ENCODE data around the gene CCT7. TPM values are rescaled to one million over a fixed set of nuclear protein-coding genes. Genes with fewer than 3 reads are reported as not detected.

Gene CCT7
- total RNA-seq, 3 donors from 2014 or later, result 180 to 223 (median 187) TPM

DNA sequence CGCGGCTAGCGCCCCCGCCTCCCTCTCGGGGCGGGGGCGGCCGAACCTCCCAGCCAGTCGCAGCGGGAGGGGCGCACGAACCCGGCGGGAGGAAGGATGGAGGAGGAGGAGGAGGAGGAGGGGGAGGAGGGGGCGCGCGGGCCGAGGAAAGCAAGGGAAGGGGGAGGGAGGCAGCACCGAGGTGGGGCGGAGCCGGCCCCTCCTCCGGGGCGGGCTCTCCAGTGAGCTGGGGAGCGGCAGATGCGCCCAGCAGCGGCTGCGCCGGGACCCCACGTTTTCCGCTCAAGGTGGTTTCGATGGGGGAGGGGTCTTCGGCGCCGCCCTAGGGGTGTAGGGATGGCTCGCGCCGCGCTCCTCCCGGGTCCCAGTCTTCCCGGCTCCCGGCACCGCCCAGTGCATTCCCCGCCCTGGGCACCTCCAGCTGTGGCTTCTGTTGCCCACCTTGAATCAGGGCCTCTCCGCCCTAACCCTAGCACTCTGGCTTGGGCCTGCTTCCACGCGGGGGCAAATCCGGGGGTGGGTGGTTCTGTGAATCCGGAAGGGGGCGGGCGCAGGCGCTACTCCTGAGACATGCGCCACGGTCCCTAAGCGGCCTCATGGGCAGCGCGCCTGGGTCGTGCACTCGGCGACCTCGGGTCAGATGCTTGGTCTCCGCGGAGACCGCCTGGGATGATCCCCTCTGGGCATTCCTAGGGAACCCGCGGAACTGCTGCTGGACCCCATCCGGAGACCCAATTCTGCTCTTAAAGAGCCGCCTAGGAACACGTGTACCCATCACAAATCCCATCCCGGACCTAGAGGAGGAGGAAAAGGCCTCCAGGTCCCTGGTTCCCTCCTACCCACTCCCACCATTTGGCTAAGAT lies 50.4 kb downstream of the CCT7 start, which contains the start of gene FBXO41:
FBXO41 (minus strand) TSS at position 183 of the 863 bp plus-strand sequence. CDS start 14,848 bp downstream, outside the sequence.
- H3K27me3 ChIP-seq, result no peaks in the 10 kb centered on the region
- no peaks in the 10 kb centered on the region for H3K36me3 ChIP-seq
- no peak for DNase-seq (ENCODE audit: low spot score in 2 of 2)
- no peaks in the 10 kb centered on the region for H3K9me3 ChIP-seq
- no peaks in the 10 kb centered on the region for H3K4me1 ChIP-seq
- peak within 1 kb of the TSS; percentile 53 to 85 (median 74) for H3K4me3 ChIP-seq
- H3K27ac ChIP-seq, result no peak within 1 kb of the TSS
- intact Hi-C loops (cut with DNase I; ENCODE audit: low total_unique reads), result no loop called here
- no peak for TF ChIP-seq POLR2AphosphoS5 (IDR thresholded peaks at IDR 0.05)
- no peak for TF ChIP-seq POLR2A (IDR thresholded peaks at IDR 0.05)
- TF ChIP-seq, protein P1, sequence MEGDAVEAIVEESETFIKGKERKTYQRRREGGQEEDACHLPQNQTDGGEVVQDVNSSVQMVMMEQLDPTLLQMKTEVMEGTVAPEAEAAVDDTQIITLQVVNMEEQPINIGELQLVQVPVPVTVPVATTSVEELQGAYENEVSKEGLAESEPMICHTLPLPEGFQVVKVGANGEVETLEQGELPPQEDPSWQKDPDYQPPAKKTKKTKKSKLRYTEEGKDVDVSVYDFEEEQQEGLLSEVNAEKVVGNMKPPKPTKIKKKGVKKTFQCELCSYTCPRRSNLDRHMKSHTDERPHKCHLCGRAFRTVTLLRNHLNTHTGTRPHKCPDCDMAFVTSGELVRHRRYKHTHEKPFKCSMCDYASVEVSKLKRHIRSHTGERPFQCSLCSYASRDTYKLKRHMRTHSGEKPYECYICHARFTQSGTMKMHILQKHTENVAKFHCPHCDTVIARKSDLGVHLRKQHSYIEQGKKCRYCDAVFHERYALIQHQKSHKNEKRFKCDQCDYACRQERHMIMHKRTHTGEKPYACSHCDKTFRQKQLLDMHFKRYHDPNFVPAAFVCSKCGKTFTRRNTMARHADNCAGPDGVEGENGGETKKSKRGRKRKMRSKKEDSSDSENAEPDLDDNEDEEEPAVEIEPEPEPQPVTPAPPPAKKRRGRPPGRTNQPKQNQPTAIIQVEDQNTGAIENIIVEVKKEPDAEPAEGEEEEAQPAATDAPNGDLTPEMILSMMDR (IDR thresholded peaks at IDR 0.05), result no peak

DNA sequence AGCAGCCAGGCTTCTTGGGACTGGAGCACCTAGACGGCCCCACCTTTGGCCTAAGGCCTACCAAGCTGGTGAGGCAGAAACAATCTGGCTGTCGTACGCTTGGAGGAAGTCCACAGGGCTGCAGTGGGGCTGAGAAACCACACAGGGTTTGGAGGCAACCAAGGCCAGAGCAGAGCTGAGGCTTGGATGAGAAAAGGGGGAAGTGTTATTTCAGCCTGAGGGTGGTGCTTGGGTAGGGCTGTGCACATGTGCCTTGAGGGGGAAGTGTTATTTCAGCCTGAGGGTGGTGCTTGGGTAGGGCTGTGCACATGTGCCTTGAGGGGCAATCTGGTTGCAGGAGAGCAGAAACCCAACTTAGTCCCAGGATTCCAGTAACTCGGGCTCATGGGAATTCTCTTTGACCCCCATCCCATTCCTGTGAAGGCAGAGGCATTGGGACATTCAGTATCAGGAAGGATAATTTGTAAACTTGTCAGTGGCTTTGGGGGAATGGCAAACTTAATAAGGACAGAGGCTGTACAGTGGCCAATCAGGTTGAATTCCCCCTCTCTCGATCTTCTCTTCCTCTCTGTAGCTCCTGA lies 51.1 kb downstream of the CCT7 start:
- no peak for DNase-seq (ENCODE audit: low spot score in 2 of 2)
- peaks cover 0 to 6% of the 10 kb centered on the region in 2 donors for H3K27me3 ChIP-seq
- H3K4me1 ChIP-seq, result no peaks in the 10 kb centered on the region
- H3K4me3 ChIP-seq, result peak overlapping the region; percentile 53 to 85 (median 74)
- intact Hi-C loops (cut with DNase I; ENCODE audit: low total_unique reads), result no loop called here
- TF ChIP-seq, protein P1 (IDR thresholded peaks at IDR 0.05), result no peak
- TF ChIP-seq POLR2A (IDR thresholded peaks at IDR 0.05) (no peak), POLR2AphosphoS5 (IDR thresholded peaks at IDR 0.05) (no peak)
- no peak overlapping the region for H3K27ac ChIP-seq
- no peaks in the 10 kb centered on the region for H3K9me3 ChIP-seq
- H3K36me3 ChIP-seq, result no peaks in the 10 kb centered on the region

GRCh38 chr2:73286134-73286655 lies 52.1 kb downstream of the CCT7 start:
- TF ChIP-seq POLR2AphosphoS5 (IDR thresholded peaks at IDR 0.05) (no peak), POLR2A (IDR thresholded peaks at IDR 0.05) (no peak)
- TF ChIP-seq, protein P1 (IDR thresholded peaks at IDR 0.05), result no peak
- H3K4me1 ChIP-seq, result no peaks in the 10 kb centered on the region
- peaks cover 0 to 10% of the 10 kb centered on the region in 2 donors for H3K27me3 ChIP-seq

DNA sequence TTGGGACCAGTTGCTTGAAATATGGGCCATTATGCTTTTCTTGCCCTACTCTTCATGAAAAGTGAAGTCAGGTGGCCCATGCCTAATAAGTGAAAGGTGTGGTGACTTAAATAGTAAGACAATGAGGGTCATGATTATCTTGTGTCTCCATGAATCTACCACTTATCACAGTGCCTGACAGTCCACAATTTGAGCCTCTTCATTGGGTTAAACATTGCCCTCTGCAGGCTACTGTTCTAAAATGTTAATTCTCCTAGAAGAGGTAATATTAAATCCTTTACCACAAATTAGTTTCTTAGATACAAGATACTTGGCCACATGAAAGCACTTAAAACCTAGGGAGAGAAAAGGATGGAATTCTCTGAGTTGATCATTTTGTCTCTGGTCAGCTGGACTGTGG lies 55.2 kb downstream of the CCT7 start:
- H3K36me3 ChIP-seq, result no peaks in the 10 kb centered on the region
- no peak overlapping the region for H3K4me3 ChIP-seq
- no peak for DNase-seq (ENCODE audit: low spot score in 2 of 2)
- peaks cover 12 to 41% of the 10 kb centered on the region in 2 donors for H3K27me3 ChIP-seq
- peaks cover 0 to 11% of the 10 kb centered on the region in 2 donors for H3K4me1 ChIP-seq
- H3K9me3 ChIP-seq, result no peaks in the 10 kb centered on the region
- no peak overlapping the region for H3K27ac ChIP-seq
- TF ChIP-seq, protein P1 (IDR thresholded peaks at IDR 0.05), result no peak
- TF ChIP-seq POLR2AphosphoS5 (IDR thresholded peaks at IDR 0.05) (no peak), POLR2A (IDR thresholded peaks at IDR 0.05) (no peak)
- intact Hi-C loops (cut with DNase I; ENCODE audit: low total_unique reads), result no loop called here

More at GRCh38 chr2:73286134-73286655, 52.1 kb downstream of the CCT7 start:
- intact Hi-C loops (cut with DNase I; ENCODE audit: low total_unique reads), result no loop called here
- Histone ChIP-seq H3K9me3 (no peaks in the 10 kb centered on the region), H3K4me3 (no peak overlapping the region), H3K36me3 (no peaks in the 10 kb centered on the region), H3K27ac (no peak overlapping the region)
- no peak for DNase-seq (ENCODE audit: low spot score in 2 of 2)

Data from breast epithelium (tissue), 4 donors.